ENCODE measurements around the gene PRSS3.
"Not testable (repeated sequence)": the region's sequence is repeated elsewhere in the genome, so short reads cannot be mapped to it uniquely, and the experiment has no call there.

DNA sequence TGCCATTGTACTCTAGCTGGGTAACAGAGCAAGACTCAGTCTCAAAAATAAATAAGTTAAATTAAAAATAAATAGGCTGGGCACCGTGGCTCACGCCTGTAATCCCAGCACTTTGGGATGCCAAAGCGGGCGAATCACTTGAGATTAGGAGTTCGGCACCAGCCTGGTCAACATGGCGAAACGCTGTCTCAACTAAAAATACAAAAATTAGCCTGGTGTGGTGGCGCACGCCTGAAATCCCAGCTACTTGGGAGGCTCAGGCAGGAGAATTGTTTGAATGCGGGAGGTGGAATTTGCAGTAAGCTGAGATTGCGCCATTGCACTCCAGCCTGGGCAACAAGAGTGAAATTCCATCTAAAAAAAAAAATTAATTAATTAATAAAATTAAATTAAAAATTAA lies 31.9 kb downstream of the PRSS3 start:
- TF ChIP-seq, protein P1, sequence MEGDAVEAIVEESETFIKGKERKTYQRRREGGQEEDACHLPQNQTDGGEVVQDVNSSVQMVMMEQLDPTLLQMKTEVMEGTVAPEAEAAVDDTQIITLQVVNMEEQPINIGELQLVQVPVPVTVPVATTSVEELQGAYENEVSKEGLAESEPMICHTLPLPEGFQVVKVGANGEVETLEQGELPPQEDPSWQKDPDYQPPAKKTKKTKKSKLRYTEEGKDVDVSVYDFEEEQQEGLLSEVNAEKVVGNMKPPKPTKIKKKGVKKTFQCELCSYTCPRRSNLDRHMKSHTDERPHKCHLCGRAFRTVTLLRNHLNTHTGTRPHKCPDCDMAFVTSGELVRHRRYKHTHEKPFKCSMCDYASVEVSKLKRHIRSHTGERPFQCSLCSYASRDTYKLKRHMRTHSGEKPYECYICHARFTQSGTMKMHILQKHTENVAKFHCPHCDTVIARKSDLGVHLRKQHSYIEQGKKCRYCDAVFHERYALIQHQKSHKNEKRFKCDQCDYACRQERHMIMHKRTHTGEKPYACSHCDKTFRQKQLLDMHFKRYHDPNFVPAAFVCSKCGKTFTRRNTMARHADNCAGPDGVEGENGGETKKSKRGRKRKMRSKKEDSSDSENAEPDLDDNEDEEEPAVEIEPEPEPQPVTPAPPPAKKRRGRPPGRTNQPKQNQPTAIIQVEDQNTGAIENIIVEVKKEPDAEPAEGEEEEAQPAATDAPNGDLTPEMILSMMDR (IDR thresholded peaks at IDR 0.05; ENCODE audit: insufficient read depth, low read depth, low read length): not testable (repeated sequence)
- TF ChIP-seq EZH2 (IDR thresholded peaks at IDR 0.05; ENCODE audit: insufficient read depth, low read length): not testable (repeated sequence)
